Stimulated activated CD4-positive, alpha-beta T cell treated with anti-CD3 and anti-CD28 coated beads, Interleukin-4, amount 100 ng/mL, for 1 hour (primary cell): ENCODE measurements around the gene SH3TC1.

Experiments
- DNase-seq: peaks from one replicate; pipeline ENCODE4 v3.0.0-alpha.2; 2020

SH3TC1 gene

GRCh38 chr4:8247047-8247930 lies 48.2 kb downstream of the SH3TC1 start:
- DNase-seq: no peak

DNA sequence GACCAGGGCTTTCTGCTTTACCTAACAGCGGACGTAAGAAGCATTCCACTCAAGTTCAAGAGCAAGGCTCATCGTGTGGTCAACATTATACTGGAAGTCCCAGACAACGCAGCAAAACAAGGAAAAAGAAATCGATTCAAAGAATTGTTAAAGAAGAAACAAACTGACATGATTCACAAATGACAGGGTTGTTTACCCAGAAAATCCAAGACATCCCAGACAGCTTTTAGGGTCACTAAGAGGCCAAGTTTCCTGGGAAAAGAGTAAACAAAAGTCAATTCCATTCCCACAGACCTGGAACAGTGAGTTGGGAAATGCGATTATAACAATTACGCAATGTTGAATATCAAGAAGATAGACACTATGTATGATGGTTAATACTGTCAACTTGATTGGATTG lies 49.0 kb downstream of the SH3TC1 start:
- no peak for DNase-seq

DNA sequence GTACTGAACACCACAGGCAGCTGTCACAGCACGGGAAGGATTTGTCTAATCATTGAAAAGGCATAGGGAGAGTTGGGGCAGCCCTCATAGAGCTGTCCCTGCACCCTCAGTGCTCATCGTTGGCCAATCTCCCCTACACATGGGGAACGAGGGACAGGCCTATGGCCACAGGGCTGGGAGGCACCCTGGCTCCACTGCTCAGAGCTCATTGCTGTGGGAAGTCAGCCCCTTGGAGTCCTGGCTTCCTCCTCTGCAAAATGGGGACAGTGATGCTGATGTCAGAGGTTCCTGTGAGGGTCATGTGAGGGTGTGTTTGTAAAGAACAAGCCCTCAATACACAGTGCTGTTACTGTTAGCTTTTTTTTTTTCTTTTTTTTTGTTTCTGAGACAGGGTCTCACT lies 51.1 kb downstream of the SH3TC1 start:
- no peak for DNase-seq

- DNase-seq: no peak
Measured at GRCh38 chr4:8250637-8251036, 51.5 kb downstream of the SH3TC1 start.

GRCh38 chr4:8251110-8251883 lies 52.2 kb downstream of the SH3TC1 start:
- no peak for DNase-seq

DNA sequence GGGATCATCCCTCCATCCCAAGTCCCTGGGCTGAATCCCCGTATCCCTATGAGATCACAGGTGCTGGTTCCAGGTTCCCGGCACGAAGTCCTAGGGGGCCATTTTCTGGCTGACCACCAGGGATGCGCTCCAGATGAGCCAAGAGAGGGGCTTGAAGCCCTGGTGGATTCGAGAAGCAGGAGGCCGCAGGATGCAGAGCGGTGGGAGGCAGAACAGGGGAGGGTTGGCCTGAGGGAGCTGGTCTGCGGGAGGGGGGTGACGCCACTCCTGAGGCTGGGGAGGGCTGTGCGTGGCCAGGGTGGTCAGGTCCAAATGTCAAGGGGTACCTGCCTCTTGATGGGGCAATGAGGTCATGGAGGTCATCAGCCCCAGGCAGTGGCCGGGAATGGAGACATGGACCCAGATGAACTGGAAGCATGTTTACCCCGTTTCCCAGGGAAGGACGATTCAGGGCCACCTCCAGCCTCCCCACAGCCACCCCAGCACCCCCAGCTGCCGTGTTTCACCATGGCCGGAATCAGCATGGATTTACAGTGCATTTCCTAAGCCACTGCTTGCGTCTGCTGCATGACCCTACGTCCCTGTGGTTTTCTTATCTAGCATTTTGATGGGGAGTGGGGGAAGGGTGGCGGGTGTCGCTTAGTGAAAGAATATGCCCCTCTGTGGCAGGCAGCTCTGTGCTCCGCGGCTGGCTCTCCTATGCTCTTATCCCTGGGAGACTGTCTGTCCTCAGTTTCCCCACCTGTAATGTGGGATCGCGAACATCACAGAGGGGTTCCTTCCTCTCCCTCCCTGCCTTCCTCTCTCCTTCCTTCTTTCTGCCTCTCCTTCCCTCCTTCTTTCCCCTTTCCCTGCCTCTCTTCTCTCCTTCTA lies 53.4 kb downstream of the SH3TC1 start:
- no peak for DNase-seq

- no peak for DNase-seq
Measured at GRCh38 chr4:8254076-8254475, 55.0 kb downstream of the SH3TC1 start.

DNA sequence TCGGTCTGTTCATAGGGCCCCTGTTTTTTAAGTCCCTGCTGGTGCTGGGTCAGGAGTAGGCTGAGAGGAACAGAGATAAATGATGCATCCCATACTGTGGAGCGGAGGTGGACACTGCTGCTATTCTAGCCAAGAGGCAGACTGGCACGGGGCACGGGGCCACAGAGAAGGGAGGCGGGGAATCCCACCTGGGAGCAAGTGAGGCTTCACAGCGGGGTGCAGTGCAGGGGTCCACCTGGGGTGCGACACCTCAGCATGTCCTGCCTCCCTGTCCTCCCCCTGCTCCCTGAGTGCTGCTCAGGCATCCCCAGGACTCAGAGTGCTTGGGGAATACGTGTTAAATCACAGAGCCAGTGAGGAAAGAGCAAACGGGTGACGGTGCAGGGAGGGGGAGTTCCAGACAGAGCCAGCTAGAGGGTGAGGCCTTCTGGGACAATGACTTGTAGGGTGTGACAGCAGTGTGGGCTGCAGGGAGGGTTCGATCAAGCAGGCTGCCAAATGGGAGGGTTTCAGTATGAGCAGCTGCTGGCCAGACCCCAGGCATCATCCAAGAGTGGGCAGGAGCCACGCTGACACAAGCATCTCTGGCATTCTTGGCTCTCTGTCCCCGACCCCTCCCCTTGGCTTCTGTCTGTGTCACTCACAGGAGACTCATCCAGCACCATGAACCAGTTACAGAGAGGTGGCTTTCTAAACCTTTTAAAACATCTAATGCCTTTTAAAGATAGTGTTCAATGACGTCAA lies 56.8 kb downstream of the SH3TC1 start:
- DNase-seq: no peak

- no peak for DNase-seq
Measured at GRCh38 chr4:8257854-8258253, 58.8 kb downstream of the SH3TC1 start.

GRCh38 chr4:8258552-8259212 lies 59.6 kb downstream of the SH3TC1 start:
- no peak for DNase-seq

- DNase-seq: no peak
Measured at GRCh38 chr4:8259743-8260430, 60.8 kb downstream of the SH3TC1 start.

DNA sequence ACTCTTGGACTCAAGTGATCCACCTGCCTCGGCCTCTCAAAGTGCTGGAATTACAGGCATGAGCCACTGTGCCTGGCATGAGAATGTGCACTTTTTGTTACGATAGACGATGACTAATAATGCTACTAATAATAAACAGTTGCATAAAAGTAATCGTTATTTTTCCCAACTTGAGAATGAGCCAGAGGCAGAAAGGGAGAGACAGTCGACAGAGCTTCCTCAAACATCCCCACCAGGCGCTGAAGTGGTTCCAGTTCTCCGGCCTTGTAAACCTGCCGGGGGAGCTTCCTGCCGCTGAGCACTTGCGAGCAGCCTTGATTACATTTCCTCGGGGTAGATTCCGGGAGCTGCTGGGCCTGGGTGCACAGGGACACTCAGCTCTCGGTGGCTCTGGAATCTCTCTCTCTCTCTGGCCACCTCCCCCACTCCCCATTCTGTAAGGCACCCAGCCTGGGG lies 61.6 kb downstream of the SH3TC1 start:
- DNase-seq: no peak

GRCh38 chr4:8261851-8262535 lies 62.9 kb downstream of the SH3TC1 start:
- DNase-seq: no peak

DNA sequence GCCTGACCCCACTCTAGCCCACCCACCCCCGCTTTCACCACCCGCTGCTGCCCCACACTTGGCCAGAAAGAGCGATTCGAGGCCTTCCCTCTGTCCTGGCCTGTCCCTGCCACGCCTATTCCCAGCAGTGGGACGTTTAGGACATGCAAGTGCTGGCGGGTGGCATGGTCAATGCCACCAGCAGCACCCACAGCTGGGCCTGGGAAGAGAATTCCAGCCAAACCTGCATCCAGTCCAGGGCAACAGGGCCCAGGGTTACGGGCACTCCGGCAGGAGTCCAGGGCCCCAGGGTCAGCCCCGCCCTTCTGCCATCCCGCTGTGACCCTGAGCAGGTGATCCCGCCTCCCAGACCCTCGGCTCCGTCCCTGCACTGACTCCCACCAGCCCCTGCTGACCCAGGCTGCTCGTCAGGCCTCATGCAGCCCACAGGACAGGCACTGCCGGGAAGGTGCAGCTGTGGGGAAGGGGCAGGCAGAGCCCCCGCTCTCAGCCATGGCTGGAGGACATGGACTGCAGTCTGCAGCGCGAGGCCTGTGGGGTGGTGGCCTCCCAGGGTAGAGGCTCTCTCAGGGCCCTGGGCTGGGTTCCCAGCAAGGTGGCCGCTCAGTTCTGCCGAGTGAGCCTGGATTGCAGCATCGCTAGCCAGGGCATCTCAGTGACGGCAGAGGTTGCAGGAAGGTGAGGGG lies 63.7 kb downstream of the SH3TC1 start:
- DNase-seq: no peak

DNA sequence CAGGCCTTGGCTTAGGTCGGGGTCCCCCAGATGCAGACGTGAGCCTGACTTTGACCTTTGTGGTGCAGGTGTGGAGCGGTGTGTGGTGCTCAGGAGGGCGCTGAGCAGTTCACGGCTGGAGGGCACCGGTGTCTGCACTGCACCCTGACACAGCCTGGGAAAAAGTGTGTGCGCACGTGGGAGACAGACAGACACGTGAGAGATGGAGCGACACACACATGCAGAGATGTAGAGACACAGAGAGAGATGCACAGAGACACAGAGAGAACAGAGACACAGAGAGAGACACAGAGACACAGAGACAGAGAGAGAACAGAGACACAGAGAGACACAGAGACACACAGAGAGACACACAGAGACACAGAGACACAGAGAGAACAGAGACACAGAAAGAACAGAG lies 64.3 kb downstream of the SH3TC1 start:
- DNase-seq: no peak

GRCh38 chr4:8264106-8264505 lies 65.0 kb downstream of the SH3TC1 start:
- DNase-seq: no peak

GRCh38 chr4:8265171-8265929 lies 66.3 kb downstream of the SH3TC1 start:
- no peak for DNase-seq

DNA sequence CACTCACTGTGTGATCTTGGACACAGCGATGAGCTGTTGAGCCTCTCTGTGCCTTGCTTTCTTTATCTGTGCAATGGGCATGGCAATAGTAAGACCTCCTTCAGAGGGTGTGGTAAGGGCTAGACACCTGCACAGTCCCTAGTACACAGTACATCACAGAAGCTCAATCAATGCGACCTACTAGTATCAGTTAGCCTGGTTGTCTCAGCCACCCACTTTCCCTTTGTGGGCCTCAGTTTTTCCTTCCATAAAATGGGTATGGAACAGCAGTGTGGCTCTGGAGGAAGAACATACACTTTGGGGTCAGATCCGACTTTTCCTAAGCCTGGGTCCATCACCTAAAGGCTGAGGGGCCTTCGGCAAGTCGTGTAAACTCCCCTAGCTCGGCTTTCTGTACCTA lies 67.0 kb downstream of the SH3TC1 start:
- no peak for DNase-seq

DNA sequence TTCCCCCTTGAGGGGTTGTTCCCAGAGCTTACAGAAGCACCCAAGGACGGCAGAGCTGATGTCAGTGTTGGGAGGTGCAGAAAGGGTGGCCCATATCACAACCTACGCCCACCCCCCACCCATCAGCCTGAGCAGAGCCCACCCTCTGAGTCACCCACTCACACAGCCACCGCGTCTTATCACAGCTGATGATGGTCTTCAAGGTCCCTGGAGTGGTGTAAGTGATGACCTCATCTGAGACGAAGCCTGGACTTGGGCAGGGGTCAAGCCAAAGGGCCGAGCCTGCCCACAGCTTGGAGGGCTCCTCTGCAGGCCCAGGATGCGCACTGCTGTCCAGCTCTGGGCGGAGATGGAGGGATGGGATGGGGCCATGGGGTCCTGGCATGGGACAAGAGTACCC lies 67.4 kb downstream of the SH3TC1 start:
- DNase-seq: no peak
